ENCODE measurements around the gene BMAL1. TPM values are rescaled to one million over a fixed set of nuclear protein-coding genes. Genes with fewer than 3 reads are reported as not detected.

Gene BMAL1
- polyA plus RNA-seq, 3 donors, result 10.2 to 43.4 (median 11.5) TPM

GRCh38 chr11:13297917-13298356 lies 20.3 kb downstream of the BMAL1 start:
- Histone ChIP-seq H3K27me3 (ENCODE audit: control insufficient read depth in 2 of 2, insufficient read depth in 2 of 2, low read length in 2 of 2) (no peaks in the 10 kb centered on the region), H4K20me1 (ENCODE audit: insufficient read depth, low read length) (peaks cover 100% of the 10 kb centered on the region), H3K9me3 (replicated peaks in 1 of 2; ENCODE audit: control insufficient read depth in 1 of 2, insufficient read depth in 1 of 2, low read length in 2 of 2) (no peaks in the 10 kb centered on the region), H3K27ac (ENCODE audit: low read depth in 1 of 2, low read length in 2 of 2) (peak overlapping the region in 1 of 2 donors; percentile 45), H3K79me2 (ENCODE audit: insufficient read depth, low read length) (peaks cover 93% of the 10 kb centered on the region), H3K4me1 (ENCODE audit: control insufficient read depth in 1 of 2, insufficient read depth in 2 of 2, low read length in 2 of 2) (peaks cover 16 to 20% of the 10 kb centered on the region in 2 donors), H3K4me2 (replicated peaks; ENCODE audit: extremely low read depth, low read length, poor library complexity, severe bottlenecking) (no peak overlapping the region), H2AFZ (ENCODE audit: insufficient read depth, low read depth, low read length, poor library complexity, severe bottlenecking) (no peak overlapping the region), H3K9ac (ENCODE audit: insufficient read depth, low read length, poor library complexity, severe bottlenecking) (no peak overlapping the region), H3K36me3 (replicated peaks in 1 of 2; ENCODE audit: control insufficient read depth in 1 of 2, insufficient read depth in 2 of 2, low read length in 2 of 2) (no peaks in the 10 kb centered on the region), H3K4me3 (replicated peaks in 1 of 3; ENCODE audit: low read depth in 2 of 3, low read length in 3 of 3) (peak overlapping the region in 1 of 3 experiments; percentile 10)
- no peak for TF ChIP-seq CTCF (IDR thresholded peaks at IDR 0.05)
- WGBS (ENCODE audit: insufficient coverage), result 24% methylated on average over 4 of the region's 5 CpGs
- Mint-ChIP-seq H3K36me3 (peaks cover 2 to 5% of the 10 kb centered on the region in 2 donors), H3K4me3 (peak overlapping the region in 1 of 2 donors; percentile 55), H3K27me3 (ENCODE audit: low read depth in 3 of 3) (peaks cover 0 to 1% (median under 1%) of the 10 kb centered on the region in 3 donors), H3K4me1 (peaks cover 45% of the 10 kb centered on the region), H3K27ac (peak overlapping the region; percentile 14 to 83 (median 71)), H3K9me3 (peaks cover 0 to under 1% (median 0%) of the 10 kb centered on the region in 7 donors)
- intact Hi-C loops (cut with micrococcal nuclease), result no loop called here
- DNase-seq, result peak; percentile 27 to 61 (median 52)

- no peaks in the 10 kb centered on the region for H3K27me3 ChIP-seq (ENCODE audit: control insufficient read depth in 2 of 2, insufficient read depth in 2 of 2, low read length in 2 of 2)
- H3K36me3 Mint-ChIP-seq, result peaks cover 5% of the 10 kb centered on the region in 2 donors
- WGBS (ENCODE audit: insufficient coverage), result 100% methylated on average over 2 of the region's 4 CpGs
- H3K9ac ChIP-seq (ENCODE audit: insufficient read depth, low read length, poor library complexity, severe bottlenecking), result no peak overlapping the region
- peaks cover 0 to 1% (median 0%) of the 10 kb centered on the region in 3 donors for H3K27me3 Mint-ChIP-seq (ENCODE audit: low read depth in 3 of 3)
- peaks cover 0 to 9% (median 2%) of the 10 kb centered on the region in 7 donors for H3K9me3 Mint-ChIP-seq
- H3K4me1 Mint-ChIP-seq, result peaks cover 49% of the 10 kb centered on the region
- peaks cover 0 to 3% of the 10 kb centered on the region in 2 donors for H3K9me3 ChIP-seq (replicated peaks in 1 of 2; ENCODE audit: control insufficient read depth in 1 of 2, insufficient read depth in 1 of 2, low read length in 2 of 2)
- no peak overlapping the region for H3K27ac Mint-ChIP-seq
- H3K36me3 ChIP-seq (replicated peaks in 1 of 2; ENCODE audit: control insufficient read depth in 1 of 2, insufficient read depth in 2 of 2, low read length in 2 of 2), result no peaks in the 10 kb centered on the region
- no peak for TF ChIP-seq CTCF (IDR thresholded peaks at IDR 0.05)
- no peak overlapping the region for H3K4me3 ChIP-seq (replicated peaks in 1 of 3; ENCODE audit: low read depth in 2 of 3, low read length in 3 of 3)
- H4K20me1 ChIP-seq (ENCODE audit: insufficient read depth, low read length), result peaks cover 100% of the 10 kb centered on the region
- H2AFZ ChIP-seq (ENCODE audit: insufficient read depth, low read depth, low read length, poor library complexity, severe bottlenecking), result no peak overlapping the region
- no peak overlapping the region for H3K4me3 Mint-ChIP-seq
- H3K4me1 ChIP-seq (ENCODE audit: control insufficient read depth in 1 of 2, insufficient read depth in 2 of 2, low read length in 2 of 2), result peaks cover 21 to 28% of the 10 kb centered on the region in 2 donors
- no peak overlapping the region for H3K27ac ChIP-seq (ENCODE audit: low read depth in 1 of 2, low read length in 2 of 2)
- H3K4me2 ChIP-seq (replicated peaks; ENCODE audit: extremely low read depth, low read length, poor library complexity, severe bottlenecking), result no peak overlapping the region
- H3K79me2 ChIP-seq (ENCODE audit: insufficient read depth, low read length), result peaks cover 87% of the 10 kb centered on the region
- intact Hi-C loops (cut with micrococcal nuclease), result no loop called here
- no peak for DNase-seq
Measured at GRCh38 chr11:13298765-13299164, 21.2 kb downstream of the BMAL1 start.

Measured in CD14-positive monocyte (primary cell).